NCI-H2227 (cell line): Measurements from ENCODE around the gene MFSD12.

Source experiments
- DNase-seq: peaks from one replicate; lab custom pipeline; 2025; ENCODE audit not compliant: unreplicated experiment; lab: John Stamatoyannopoulos, UW

Gene MFSD12

DNA sequence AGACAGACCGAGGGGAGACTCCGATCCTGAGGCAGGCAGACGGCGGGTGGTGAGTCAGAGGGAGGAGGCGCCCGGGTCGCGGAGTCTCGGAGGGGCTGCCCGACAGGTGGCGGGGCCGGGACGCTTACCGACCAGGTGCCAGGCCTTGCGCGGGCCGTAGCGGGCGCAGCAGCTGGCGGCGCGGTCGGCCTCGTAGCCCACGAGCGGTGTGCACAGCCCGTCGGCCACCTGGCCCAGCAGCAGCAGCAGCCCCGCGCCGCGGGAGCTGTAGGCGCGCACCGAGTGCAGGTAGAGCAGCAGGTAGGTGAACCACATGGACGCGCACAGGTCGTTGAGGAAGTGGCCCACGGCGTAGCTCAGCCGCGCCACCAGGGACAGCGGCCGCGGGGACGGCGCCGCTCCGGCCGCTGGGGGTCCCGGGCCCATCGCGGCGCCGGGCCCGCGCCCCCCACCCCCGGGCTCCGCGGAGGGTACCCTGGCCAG is 367 bp downstream of the MFSD12 start:
- peak; percentile 29 for DNase-seq

- DNase-seq: no peak
Measured at GRCh38 chr19:3556423-3556977, 886 bp downstream of the MFSD12 start.

DNA sequence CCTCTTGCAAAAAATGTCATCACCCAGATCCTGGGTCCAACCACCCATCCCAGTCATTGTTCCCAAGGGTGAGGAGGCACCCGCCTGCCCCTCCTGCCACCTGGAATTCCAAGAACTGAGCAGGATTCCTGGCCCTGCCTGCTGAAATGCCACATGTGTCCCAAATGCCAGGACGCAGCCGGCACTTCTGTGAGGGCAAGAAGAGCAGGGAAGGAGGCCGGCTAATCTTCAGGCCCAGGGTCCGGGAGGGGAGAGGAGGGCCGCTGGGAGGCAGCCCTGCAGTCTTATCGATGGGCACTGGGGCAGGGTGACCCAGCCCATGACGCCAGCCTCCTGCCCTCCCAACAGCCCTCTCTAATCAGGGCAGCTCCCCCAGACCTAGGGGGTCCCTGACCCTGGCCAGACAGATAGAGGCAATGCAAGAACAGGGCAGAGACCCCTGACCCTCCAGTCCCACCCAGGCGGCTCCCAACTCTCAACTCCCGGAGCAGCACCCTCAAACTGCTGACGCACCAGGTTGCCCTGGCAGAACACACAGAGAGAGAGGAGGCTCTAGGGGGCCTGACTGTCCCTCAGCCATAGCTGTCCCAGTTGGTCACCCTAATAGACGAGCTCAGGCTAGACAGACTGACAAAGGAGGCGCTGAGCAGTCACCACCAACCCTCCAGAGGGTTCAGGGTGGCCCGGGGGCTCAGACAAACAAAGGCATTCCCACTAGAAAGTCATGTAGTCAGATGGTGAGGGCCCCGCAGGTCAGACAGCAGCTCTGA is 1.5 kb downstream of the MFSD12 start:
- no peak for DNase-seq

DNA sequence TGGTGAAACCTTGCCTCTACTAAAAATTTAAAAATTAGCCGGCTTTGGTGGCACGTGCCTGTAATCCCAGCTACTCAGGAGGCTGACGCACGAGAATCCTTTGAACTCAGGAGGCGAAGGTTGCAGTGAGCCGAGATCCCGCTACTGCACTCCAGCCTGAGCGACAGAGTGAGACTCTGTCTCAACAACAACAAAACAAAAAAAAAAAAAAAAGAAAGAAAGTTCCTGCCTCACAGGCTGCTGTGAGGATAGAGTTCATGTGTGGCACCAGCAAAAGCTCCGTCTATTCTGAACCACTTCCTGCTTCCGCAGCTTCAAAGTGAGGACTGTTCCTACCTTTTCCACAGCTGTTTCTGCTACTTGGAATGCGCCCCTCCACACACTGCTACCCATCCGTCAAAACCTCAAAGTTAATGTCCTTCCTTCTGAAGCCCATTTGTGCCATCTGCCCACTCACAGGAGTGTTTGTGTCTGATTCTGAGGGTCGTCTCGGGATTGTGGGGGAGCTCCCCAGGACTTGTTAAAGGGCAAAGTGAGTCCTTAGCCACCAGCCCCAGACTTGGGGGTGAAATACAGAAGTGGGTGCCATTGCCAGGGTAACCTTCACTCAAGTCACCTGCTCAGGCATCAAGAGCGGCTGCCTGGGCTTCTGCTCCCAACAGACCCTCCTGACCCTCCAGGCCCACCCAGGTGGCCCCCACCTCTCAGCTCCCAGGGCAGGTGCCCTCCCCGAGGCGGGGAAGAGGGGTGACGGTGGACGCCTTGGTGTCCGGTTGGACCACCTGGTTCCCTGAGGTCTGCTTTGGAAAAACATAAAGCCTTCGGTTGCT is 2.9 kb downstream of the MFSD12 start:
- no peak for DNase-seq

DNA sequence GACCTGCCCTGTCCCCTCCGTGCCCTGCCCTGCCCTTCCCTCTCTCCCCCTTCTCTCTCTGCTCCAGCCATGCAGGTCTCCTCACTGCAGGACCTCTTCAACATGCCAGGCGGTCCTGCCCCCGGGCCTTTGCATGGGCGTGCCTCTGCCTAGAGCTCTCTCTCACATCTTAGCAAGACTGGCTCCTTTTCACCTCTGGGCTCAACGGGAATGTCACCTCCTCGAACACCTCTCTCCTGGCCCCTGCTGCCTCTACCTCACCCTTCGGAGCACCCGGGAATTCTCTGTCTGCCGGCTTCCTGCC is 5.6 kb downstream of the MFSD12 start:
- no peak for DNase-seq

- DNase-seq: no peak
Measured at GRCh38 chr19:3550947-3551791, 6.2 kb downstream of the MFSD12 start.

DNA sequence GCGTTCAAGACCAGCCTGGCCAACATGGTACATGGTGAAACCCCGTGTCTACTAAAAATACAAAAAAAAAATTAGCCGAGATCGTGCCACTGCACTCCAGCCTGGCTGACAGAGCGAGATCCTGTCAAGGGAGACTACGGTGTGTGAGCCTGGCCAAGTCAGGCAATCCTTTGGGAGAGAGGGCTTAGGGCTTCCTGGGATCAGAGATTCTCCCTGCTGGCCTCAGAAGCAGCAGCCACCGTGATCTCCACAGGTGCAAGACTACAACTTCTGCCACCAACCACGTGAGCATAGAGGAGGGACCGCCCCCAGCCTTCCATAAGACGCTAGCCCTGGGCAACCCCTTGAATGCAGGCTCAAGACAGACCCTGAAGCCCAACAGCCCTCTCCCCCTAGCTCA is 7.6 kb downstream of the MFSD12 start:
- DNase-seq: no peak

DNA sequence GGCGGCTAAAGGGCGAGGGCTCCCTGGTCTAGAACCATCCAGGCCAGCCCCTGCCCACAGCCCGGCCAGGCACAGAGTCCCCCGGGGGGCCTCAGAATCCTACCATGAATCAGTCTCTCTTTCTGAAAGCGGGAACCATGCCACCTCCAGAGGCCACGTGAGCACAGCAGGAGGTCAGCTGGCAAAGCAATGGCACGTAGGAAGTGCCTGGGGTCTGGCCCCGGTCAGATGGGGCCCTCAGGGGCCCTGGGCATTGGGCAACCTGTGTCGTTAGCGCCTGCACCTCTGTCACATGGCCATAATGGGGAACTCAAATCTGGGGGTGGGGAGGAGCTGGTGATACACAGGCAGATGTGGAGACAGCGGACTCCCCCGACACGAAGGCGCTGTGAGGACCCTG is 8.8 kb downstream of the MFSD12 start:
- no peak for DNase-seq

DNA sequence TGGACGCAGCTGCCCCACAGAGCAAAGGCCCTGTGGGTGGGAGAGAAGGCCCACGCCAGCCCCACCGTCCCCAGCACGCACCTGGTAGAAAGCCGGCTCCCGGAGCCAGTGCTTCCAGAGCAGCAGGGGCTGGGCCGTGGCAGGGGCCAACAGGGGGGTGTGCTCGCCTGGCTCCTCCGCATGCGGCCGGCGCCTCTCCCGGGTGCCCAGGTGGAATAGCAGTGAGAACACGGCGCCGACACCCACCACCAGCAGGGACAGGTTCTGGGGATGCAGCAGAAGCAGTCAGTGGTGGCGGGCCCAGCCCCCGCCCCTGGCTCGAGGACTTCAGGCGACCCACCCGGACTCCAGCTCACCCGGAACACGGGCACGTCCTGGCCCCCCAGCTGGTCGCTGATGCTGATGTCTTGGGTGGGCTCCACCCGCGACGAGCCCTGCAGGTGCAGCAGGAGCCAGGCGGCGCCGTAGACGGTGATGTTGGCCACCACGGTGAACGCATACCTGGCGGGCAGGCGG is 9.6 kb downstream of the MFSD12 start:
- no peak for DNase-seq

DNA sequence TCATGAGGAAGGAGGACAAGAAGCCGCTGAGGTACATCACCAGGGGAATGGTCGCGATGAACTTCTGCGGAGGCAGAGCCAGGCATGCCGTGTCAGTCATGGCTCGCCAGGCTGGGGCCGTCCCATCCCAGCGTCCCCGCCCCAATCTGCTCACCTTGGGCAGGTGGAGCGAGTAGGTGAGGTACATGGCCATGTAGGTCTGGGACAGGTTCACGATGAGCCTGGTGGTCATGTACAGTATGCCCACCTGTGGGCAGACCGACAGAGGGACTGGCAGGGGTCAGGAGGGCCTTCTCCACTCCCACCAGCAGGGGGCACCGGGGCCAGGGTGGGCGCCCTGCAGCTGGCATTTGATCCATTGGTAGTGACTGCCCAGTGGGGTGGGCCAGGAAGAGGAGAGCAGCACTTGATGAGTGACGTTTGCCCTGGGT is 10.1 kb downstream of the MFSD12 start:
- DNase-seq: no peak

GRCh38 chr19:3546119-3546518 is 11.3 kb downstream of the MFSD12 start:
- no peak for DNase-seq

- no peak for DNase-seq
Measured at GRCh38 chr19:3545669-3546034, 11.7 kb downstream of the MFSD12 start.

DNA sequence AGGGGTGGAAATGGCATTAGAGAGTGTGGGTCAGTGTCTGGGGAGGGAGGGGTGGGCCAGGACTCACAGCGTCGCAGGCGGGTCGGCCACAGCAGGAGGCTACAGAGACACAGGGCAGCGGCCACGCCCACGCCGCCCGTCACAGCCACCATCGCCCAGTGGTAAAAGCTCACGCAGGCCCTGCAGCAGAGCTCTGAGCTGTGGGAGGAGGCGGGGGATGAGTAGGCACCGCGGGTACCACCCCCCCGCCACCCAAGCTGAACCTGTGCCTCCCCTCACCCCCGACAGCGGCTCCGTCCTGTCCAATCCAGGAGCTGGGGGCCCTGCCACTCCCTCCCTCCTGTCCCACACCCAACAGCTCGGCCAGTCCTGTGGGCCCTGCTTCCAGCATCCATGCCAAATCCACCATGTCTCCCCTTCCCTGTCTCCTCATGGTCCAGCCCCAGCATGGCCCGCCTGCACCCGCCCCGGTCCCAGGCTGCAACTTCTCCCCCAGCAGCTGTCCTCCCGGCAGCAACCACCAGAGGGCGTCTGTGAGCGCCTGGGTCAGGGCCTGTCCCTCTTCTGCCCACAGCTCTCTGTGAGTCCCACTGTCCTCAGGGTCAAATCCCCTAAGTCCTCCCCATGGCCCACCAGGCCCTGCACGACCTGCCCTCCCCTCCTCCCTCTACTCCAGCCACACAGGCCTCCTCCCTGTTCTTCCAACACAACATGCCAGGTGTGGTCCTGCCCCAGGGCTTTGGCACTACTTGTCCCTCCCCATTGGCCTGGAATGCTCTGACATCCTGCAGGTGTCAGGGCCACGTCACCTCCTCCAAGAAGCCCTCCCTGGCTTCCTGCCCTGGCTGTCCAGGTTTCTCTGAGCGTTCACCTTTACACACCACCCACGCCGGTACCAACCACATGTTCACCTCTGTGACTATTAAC is 12.4 kb downstream of the MFSD12 start:
- DNase-seq: peak; percentile 77

DNA sequence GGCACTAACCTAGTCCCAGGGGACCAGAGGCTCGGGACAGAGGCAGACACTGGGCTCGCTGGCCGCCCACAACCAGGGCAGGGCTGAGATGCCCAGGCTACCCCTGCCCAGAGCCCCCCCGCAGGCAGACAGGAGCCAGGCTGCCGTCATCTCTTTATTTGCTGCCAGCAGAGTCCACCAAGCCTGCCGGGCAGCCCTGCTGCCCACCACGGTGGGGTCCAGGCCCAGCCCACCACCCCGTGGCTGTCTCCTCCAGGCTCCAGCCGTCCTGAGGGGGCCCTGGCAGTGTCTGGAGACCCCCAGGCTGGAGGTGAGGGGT is 13.4 kb downstream of the MFSD12 start:
- no peak for DNase-seq

- DNase-seq: no peak
Measured at GRCh38 chr19:3543150-3544057, 14.0 kb downstream of the MFSD12 start.

GRCh38 chr19:3539756-3540118 is 17.6 kb downstream of the MFSD12 start:
- DNase-seq: no peak

DNA sequence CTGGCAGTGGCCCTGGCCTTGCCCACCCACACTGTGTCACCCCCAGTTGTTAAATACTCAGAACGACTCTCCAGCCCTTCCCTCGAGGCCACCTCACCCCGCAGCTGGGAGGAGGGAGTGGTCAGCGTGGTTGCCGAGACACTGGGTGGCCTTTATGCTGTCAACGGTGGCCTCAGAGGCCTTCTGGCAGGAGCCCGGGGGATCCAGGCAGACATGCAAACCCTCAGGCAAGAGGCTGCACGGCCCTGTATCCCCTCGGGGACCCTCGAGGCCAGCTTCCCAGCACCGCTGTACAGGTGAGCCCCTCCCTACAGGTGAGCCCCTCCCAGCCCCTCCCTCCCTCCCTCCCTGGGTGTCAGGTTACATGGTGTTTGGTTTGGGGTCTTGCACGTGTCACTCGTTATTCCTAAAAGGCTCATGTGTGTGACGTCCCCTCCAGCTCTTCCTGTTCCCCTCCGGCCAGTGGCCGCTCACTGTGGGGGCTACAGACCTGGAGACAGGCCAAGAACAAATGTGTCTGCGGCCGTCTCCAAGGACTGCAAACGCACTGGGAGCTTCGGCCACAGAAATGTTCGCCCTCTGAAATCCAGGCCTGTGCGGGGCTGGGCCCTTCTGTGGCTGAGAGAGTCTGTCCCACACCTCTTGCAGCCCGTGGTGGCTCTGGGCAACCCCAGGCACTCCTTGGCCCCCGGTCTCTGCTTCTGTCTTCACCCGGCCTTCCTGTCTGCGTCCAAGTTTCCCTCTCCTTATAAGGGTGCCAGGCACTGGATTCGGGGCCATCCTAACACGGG is 18.2 kb downstream of the MFSD12 start, which contains the start of gene TEKTIP1:
Gene TEKTIP1, plus strand, starts transcription at position 210 of the 791 bp plus-strand sequence. Its CDS starts 4 bp downstream, at position 214.
- no peak for DNase-seq

DNA sequence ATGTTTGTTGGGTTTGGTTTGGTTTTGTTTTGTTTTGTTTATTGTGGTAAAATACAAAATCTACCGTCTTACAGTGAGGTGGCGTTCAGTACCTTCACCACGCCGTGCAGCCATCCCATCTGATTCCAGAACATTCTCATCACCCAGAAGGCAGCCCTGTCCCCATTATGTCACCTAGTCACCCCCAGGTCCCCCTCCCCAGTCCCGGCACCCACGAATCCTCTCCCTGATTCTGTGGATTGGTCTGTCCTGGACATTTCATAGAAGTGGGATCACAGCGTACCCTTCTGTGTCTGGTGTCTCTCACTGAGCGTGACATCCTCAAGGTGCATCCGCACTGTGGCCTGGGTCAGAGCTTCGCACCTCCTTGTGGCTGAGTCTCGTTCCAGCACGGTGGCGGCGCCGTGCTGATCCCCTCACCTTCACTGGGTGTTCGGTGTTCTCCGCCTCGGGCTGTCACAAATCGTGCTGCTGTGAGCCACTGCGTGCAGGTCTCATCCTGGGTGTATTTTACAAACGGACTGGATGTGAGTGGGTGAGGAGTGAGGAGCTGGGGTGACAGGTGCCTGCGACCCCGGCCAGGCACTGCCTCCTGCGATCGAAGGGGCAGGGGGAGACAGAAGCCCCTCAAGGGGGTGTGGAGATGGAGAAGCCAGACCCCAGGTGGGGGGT is 19.0 kb downstream of the MFSD12 start:
- DNase-seq: no peak
